Endodermal cell (in vitro differentiated cells): ENCODE results near the gene DOK6. TPM values are rescaled to one million over a fixed set of nuclear protein-coding genes. Genes with fewer than 3 reads are reported as not detected.

Source experiments
- DNase-seq: peaks from one replicate; pipeline ENCODE4 v3.0.0-alpha.2; 2017
- H3K27ac ChIP-seq: 2 replicates; pipeline ENCODE4 v1.5.1; 2013; ENCODE audit warnings: mild to moderate bottlenecking, low read depth, low read length, moderate library complexity
- H3K27me3 ChIP-seq: 2 replicates; pipeline ENCODE4 v1.6.1; 2013; ENCODE audit warnings: mild to moderate bottlenecking, low read length, moderate library complexity; ENCODE audit not compliant: insufficient read depth, control insufficient read depth, poor library complexity, severe bottlenecking
- H3K36me3 ChIP-seq: 2 replicates; pipeline ENCODE4 v1.7.0; 2013; ENCODE audit warnings: mild to moderate bottlenecking, low read length, moderate library complexity; ENCODE audit not compliant: control insufficient read depth, insufficient read depth
- H3K4me1 ChIP-seq: one replicate; pipeline ENCODE4 v1.7.0; 2013; ENCODE audit warnings: low read length; ENCODE audit not compliant: control insufficient read depth, insufficient read depth
- H3K4me3 ChIP-seq: 2 replicates; pipeline ENCODE4 v1.5.1; 2013; ENCODE audit warnings: mild to moderate bottlenecking, low read length, moderate library complexity
- H3K9ac ChIP-seq: 2 replicates; pipeline ENCODE4 v1.6.1; 2013; ENCODE audit warnings: mild to moderate bottlenecking, low read length, moderate library complexity; ENCODE audit not compliant: poor library complexity, severe bottlenecking; ENCODE audit errors: extremely low read depth
- H3K9me3 ChIP-seq: 2 replicates; pipeline ENCODE4 v1.6.1; 2013; ENCODE audit warnings: mild to moderate bottlenecking, low read length, moderate library complexity; ENCODE audit not compliant: control insufficient read depth
- H3K27ac Mint-ChIP-seq: 2 replicates; pipeline ENCODE4 v1.8.0; 2020; ENCODE audit warnings: mixed read lengths
- H3K27me3 Mint-ChIP-seq: 2 replicates; pipeline ENCODE4 v1.8.0; 2021; ENCODE audit warnings: mild to moderate bottlenecking, mixed read lengths; ENCODE audit not compliant: insufficient read depth
- H3K36me3 Mint-ChIP-seq: 2 replicates; pipeline ENCODE4 v1.8.0; 2020; ENCODE audit warnings: low read depth, mixed read lengths
- H3K4me1 Mint-ChIP-seq: 2 replicates; pipeline ENCODE4 v1.8.0; 2020; ENCODE audit warnings: mixed read lengths
- H3K4me3 Mint-ChIP-seq: 2 replicates; pipeline ENCODE4 v1.8.0; 2020; ENCODE audit warnings: mild to moderate bottlenecking, moderate library complexity, mixed read lengths
- H3K9me3 Mint-ChIP-seq: 2 replicates; pipeline ENCODE4 v1.8.0; 2020; ENCODE audit warnings: mild to moderate bottlenecking, mixed read lengths
- WGBS, 2 experiments: methylation state at CpG; one replicate each; pipeline versions ENCODE4 v1.1.5 to v1.1.7; 2013; ENCODE audit warnings: missing lambda C conversion rate in 2 of 2, mixed read lengths in 1 of 2; ENCODE audit not compliant: insufficient coverage in 1 of 2, insufficient read length in 1 of 2; 5-methylcytosine and 5-hydroxymethylcytosine counted together
- total RNA-seq, 2 donors: library from RNA; stranded (reverse); fragmentation: NEBNext Ultra II Directional in 1 of 2; extraction: Animal tissue kit (Norgen Biotek cat#: 25700) in 1 of 2; gene quantifications; 2 replicates in 1 of 2; 3 replicates in 1 of 2; pipeline ENCODE4 v1.2.1, GENCODE V29; 2021
- TF ChIP-seq, protein P1 (sequence below): fragments of 200-600 bp; sonication (generic); conservative IDR thresholded peaks from 2 replicates; pipeline ENCODE4 v1.5.0; 2021; ENCODE audit warnings: antibody characterized with exemption, mild to moderate bottlenecking

The DOK6 gene
- total RNA-seq, 2 donors from 2014 or later: 5.7 to 5.9 TPM

DNA sequence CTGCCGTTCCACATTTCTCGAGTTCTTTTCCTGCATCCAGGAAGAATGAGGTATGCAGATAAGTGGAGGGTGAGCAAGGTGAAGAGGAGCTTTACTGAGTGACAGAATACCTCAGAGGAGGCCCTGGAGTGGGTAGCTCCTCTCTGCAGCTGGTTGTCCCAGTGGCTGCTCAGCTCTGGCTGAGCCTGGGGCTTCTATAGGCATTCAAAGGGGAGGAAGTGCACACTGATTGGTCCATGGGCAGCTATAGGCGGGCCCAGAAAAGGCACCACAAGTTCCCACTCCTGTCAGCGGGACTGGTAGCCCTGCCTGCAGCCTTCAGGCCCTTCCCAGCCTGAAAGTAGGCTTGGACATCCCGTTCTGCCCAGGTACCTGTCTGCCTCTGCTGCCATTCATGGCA, 94.7 kb downstream of the DOK6 start:
- WGBS, 2 experiments: 73% methylated on average over 5 of the region's 5 CpGs; no CpG with 5 or more reads in 1 of the 2 experiments
- no peaks in the 10 kb centered on the region for H3K4me1 Mint-ChIP-seq

DNA sequence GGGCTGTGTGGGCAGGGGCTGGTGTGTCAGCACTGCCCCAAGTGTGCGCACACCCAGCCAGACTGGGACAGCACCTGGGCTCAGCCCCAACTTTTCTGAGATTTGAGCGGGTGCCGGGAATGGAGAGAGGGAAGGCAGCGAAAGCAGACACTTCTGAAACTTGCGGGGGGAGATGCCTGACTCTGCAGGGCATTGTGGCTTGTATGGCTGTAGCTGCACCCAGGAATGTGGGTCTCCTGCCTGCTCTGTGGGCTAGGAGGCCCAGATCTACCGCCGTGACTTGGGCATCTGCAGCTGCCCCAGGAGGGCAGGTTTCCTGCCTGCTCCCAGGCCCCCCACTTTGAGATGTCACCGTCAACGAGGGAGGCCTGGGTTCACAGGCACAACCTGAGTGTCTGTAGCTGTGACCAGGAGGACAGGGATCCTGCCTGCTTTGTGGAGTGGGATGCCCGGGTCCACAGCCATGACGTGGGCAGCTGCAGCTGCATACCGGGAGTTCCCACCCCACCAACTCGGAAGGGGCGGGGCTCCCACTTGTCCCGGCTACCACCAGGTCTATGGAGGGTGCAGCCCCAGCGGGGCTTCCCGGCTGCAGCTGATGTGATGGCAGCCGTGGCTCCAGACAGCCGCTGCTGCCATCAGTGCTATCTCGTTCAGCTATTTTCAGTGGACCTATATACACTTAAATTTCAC, 95.3 kb downstream of the DOK6 start:
- Mint-ChIP-seq H3K9me3 (peaks cover 11% of the 10 kb centered on the region), H3K27ac (no peak overlapping the region), H3K27me3 (no peaks in the 10 kb centered on the region), H3K4me3 (no peak overlapping the region), H3K4me1 (no peaks in the 10 kb centered on the region), H3K36me3 (peaks cover 2% of the 10 kb centered on the region)
- Histone ChIP-seq H3K4me1 (no peaks in the 10 kb centered on the region), H3K9ac (no peak overlapping the region), H3K4me3 (no peak overlapping the region), H3K36me3 (no peaks in the 10 kb centered on the region), H3K27me3 (no peaks in the 10 kb centered on the region), H3K27ac (no peak overlapping the region), H3K9me3 (no peaks in the 10 kb centered on the region)
- WGBS, 2 experiments: 90 to 96% methylated on average over 10 to 20 of the region's 20 CpGs
- TF ChIP-seq, protein P1, sequence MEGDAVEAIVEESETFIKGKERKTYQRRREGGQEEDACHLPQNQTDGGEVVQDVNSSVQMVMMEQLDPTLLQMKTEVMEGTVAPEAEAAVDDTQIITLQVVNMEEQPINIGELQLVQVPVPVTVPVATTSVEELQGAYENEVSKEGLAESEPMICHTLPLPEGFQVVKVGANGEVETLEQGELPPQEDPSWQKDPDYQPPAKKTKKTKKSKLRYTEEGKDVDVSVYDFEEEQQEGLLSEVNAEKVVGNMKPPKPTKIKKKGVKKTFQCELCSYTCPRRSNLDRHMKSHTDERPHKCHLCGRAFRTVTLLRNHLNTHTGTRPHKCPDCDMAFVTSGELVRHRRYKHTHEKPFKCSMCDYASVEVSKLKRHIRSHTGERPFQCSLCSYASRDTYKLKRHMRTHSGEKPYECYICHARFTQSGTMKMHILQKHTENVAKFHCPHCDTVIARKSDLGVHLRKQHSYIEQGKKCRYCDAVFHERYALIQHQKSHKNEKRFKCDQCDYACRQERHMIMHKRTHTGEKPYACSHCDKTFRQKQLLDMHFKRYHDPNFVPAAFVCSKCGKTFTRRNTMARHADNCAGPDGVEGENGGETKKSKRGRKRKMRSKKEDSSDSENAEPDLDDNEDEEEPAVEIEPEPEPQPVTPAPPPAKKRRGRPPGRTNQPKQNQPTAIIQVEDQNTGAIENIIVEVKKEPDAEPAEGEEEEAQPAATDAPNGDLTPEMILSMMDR: no peak
- no peak for DNase-seq

More for the DNA sequence above, 94.7 kb downstream of the DOK6 start:
- no peak for DNase-seq
- Histone ChIP-seq H3K4me3 (no peak overlapping the region), H3K27ac (no peak overlapping the region), H3K9me3 (no peaks in the 10 kb centered on the region), H3K36me3 (no peaks in the 10 kb centered on the region), H3K27me3 (no peaks in the 10 kb centered on the region), H3K4me1 (no peaks in the 10 kb centered on the region), H3K9ac (no peak overlapping the region)
- Mint-ChIP-seq H3K4me3 (no peak overlapping the region), H3K36me3 (peaks cover 2% of the 10 kb centered on the region), H3K27ac (no peak overlapping the region), H3K27me3 (no peaks in the 10 kb centered on the region), H3K9me3 (peaks cover 11% of the 10 kb centered on the region)
- TF ChIP-seq, protein P1: no peak

DNA sequence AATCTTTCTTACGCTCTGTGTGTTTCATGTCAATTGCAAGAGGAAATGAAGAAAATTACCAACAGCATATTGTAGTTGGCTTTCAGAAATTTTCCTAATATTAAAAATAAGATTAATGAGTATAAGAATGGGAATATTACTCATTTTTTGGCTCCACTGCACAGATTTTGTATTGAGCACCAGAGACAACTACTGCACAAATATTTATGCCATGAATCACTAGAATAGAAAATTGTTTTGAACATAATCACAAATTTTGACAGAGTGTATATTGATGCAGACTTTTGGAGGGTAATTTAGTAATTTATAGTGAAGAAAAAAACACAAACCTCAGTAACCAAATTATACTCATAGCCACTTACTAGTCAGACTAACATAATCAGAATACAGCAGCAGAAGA, 118.3 kb downstream of the DOK6 start:
- 92% methylated on average over 1 of the region's 1 CpG; no CpG with 5 or more reads in 1 of the 2 experiments for WGBS, 2 experiments
- no peak overlapping the region for H3K27ac Mint-ChIP-seq

More for the DNA sequence above, 118.3 kb downstream of the DOK6 start:
- H3K27ac ChIP-seq: no peak overlapping the region
- no peak overlapping the region for H3K9ac ChIP-seq
- H3K27me3 ChIP-seq: no peaks in the 10 kb centered on the region
- no peaks in the 10 kb centered on the region for H3K36me3 ChIP-seq
- DNase-seq: no peak
- Mint-ChIP-seq H3K9me3 (no peaks in the 10 kb centered on the region), H3K4me3 (no peak overlapping the region), H3K27me3 (no peaks in the 10 kb centered on the region), H3K36me3 (no peaks in the 10 kb centered on the region), H3K4me1 (no peaks in the 10 kb centered on the region)
- TF ChIP-seq, protein P1: no peak
- no peak overlapping the region for H3K4me3 ChIP-seq
- H3K9me3 ChIP-seq: no peaks in the 10 kb centered on the region
- no peaks in the 10 kb centered on the region for H3K4me1 ChIP-seq
